Measurements from ENCODE around the gene PJVK.
A peak's percentile ranks its signal among the peaks of the same experiment; 100 is the strongest.
"Not testable (repeated sequence)": the region's sequence is repeated elsewhere in the genome, so short reads cannot be mapped to it uniquely, and the experiment has no call there.

Gene PJVK

GRCh38 chr2:178420463-178420999 lies 30.6 kb upstream of the PJVK start:
- TF ChIP-seq ZNF274 (IDR thresholded peaks at IDR 0.05; ENCODE audit: low read depth, low read length) = no peak
- no peak overlapping the region for H3K4me3 ChIP-seq (ENCODE audit: low read length)

- H3K4me3 ChIP-seq (ENCODE audit: low read length) = no peak overlapping the region
- TF ChIP-seq ZNF274 (IDR thresholded peaks at IDR 0.05; ENCODE audit: low read depth, low read length) = no peak
Observed at GRCh38 chr2:178422097-178422496, 29.1 kb upstream of the PJVK start.

DNA sequence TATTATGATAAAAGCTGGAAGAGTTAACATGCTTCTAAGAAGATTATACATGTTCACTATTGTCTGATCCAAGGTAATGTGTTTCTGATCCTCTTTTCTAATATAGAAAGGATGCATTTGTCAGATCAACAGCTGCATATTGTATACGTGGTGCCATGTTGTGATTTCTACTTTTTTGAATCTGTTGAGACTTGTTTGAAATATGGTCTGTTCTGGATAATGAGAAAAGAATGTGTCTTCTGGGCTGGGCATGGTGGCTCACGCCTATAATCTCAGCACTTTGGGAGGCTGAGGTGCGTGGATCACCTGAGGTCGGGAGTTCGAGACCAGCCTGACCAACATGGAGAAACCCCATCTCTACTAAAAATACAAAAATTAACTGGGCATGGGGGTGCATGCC lies 27.4 kb upstream of the PJVK start:
- not testable (repeated sequence) for H3K4me3 ChIP-seq (ENCODE audit: low read length)

- TF ChIP-seq ZNF274 (IDR thresholded peaks at IDR 0.05; ENCODE audit: low read depth, low read length) = no peak
- no peak overlapping the region for H3K4me3 ChIP-seq (ENCODE audit: low read length)
Observed at GRCh38 chr2:178425255-178425827, 25.8 kb upstream of the PJVK start.

DNA sequence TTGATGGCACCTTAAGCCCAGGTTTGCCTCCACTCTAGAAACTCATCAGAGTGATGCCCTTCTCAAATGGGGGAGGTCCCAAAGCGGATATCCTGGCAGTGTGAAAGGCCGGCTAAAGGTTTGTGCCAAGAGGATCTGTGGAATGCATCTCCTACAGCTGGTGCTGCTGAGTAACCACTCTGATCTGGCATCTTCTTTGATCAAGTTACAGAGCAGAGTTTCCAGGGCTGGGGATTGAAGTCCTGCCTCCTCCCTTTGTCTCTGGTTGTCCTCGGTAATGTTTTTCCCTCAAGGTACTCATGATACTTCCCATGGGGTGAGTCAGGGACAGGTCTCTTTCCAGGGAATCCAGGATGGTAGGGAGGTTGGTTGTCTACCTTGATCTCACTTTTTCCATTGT lies 24.8 kb upstream of the PJVK start:
- TF ChIP-seq ZNF274 (IDR thresholded peaks at IDR 0.05; ENCODE audit: low read depth, low read length) = no peak
- no peak overlapping the region for H3K4me3 ChIP-seq (ENCODE audit: low read length)

GRCh38 chr2:178427458-178427857 lies 23.7 kb upstream of the PJVK start:
- H3K4me3 ChIP-seq (ENCODE audit: low read length) = no peak overlapping the region
- no peak for TF ChIP-seq ZNF274 (IDR thresholded peaks at IDR 0.05; ENCODE audit: low read depth, low read length)

DNA sequence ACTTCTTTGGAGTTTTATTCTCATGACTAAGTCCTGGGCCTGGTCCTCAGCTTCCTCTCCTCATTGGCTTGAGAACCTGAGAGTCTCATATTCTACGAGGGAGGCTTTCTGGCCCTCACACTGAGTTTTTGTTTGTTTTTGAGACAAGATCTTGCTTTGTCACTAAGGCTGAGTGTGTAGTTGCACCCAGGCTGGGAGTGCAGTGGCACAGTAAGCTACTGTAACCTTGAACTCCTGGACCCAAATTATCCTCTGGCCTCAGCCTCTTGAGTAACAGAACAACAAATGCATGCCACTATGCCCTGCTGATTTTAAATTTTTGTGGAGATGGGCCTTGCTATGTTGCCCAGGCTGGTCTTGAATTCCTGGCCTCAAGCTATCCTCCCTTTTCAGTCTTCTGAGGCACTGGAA lies 22.8 kb upstream of the PJVK start:
- no peak for TF ChIP-seq ZNF274 (IDR thresholded peaks at IDR 0.05; ENCODE audit: low read depth, low read length)
- H3K4me3 ChIP-seq (ENCODE audit: low read length) = no peak overlapping the region

DNA sequence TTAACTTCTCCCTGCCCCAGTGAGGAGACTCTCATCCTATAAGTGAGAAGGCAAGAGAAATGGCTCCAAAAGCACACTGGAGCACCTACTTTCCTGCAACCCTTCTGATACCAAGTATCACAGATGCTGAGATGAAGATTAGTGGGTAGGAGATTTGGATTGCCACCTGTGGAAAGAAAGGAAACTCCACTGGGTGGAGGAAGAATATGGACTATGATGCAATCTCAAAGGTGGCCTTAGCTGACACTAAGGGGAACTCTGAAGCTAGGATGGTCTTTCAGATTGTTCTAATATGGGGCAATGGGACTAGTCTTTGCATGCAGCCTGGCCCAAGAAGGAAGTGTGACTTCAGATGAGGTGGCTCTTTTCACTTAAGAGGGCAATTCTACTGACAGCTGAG lies 21.8 kb upstream of the PJVK start:
- no peak for TF ChIP-seq ZNF274 (IDR thresholded peaks at IDR 0.05; ENCODE audit: low read depth, low read length)
- H3K4me3 ChIP-seq (ENCODE audit: low read length) = no peak overlapping the region

GRCh38 chr2:178436662-178437061 lies 14.5 kb upstream of the PJVK start:
- no peak overlapping the region for H3K4me3 ChIP-seq (ENCODE audit: low read length)
- TF ChIP-seq ZNF274 (IDR thresholded peaks at IDR 0.05; ENCODE audit: low read depth, low read length) = no peak

DNA sequence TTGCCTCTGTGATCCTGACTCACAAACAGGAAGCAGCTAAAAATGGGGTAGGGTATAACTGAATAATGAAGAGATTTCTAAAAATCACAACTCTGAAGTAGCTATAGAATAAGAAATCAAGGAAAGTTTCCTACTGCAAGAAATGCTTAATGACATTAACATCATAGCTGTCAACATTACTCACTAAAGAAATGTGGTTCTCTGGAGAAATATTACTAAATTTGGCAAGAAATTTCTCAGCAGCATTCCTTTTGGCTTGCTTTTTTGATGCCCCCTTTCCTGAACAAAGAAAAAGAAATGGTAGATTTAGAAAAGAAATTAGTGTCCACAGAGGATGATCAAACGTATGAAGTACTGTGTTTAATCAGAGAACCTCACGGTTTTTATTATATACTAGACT lies 9.8 kb upstream of the PJVK start:
- no peak for TF ChIP-seq ZNF274 (IDR thresholded peaks at IDR 0.05; ENCODE audit: low read depth, low read length)
- H3K4me3 ChIP-seq (ENCODE audit: low read length) = no peak overlapping the region

DNA sequence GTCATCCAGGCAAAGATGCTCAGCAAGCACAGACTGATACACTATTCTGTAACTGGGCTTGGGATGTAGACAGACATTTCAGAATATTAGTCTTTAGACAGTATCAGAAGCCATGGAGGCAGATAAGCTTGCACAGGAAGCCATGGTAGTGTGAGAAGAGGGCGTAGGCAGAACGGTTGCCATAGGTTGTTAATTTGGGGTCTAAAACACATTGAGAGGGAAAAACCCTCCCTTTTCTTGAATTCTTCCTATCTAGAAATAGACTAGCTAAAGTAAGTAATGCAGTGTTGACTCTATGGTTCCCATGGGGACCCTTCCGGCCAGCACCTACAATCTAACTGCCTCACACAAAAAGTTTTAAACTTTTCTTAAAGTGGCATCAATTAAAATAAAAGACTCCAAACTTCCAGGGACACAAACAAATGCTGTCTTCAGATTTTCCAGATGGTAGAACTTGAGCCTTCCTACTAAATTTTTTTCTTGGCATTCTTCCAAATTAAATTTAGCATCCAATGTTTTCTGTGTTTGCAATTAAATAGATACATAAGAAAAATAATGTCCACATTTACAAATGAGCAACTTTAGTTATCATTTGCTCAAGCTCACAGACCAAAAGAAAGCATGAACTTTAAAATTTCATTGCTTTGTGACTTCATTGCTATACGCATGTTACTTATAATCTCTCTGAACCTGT lies 2.1 kb upstream of the PJVK start:
- H3K4me3 ChIP-seq (ENCODE audit: low read length) = peak overlapping the region; percentile 90
- no peak for TF ChIP-seq ZNF274 (IDR thresholded peaks at IDR 0.05; ENCODE audit: low read depth, low read length)

DNA sequence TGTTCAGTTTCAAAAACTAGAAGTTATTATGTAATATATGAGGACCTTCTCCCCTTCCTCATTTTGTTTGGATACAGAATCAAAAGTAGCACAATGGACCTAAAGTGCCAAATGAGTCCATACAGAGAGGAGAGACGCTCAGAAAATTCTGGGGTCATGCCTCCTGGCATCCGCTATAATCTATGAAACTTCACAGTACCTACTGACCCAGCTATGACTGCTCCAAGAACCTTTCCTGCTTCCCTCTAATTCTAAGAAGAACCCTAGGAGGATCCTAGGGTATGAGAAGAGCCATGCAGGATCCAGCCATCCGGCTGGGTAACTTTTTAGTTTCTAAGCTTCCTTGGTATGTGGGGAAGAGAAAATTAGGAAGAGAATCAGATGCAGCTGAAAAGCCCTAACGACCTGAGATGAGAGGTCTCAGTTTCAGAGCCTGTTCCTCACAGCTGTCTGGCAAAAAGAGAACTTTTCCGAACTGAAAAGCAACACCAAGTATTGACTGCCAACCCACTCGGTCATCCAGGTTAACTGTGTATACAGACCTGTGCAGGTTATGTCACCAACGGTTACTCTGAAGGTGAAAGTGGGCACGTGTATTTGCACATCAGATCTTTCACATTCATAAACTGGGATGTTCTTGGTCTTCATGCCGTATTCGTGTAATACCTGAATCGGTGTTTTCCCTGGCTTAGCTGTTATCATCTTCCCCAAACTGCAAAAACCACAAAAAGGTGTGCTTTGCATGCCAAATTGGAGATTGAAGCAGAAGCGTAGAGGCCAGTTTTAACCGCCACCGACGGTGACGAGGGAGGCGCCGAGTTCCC lies 1.3 kb upstream of the PJVK start:
- no peak for TF ChIP-seq ZNF274 (IDR thresholded peaks at IDR 0.05; ENCODE audit: low read depth, low read length)
- peak overlapping the region; percentile 90 for H3K4me3 ChIP-seq (ENCODE audit: low read length)

GRCh38 chr2:178450524-178450773 lies 729 bp upstream of the PJVK start:
- H3K4me3 ChIP-seq (ENCODE audit: low read length) = peak overlapping the region; percentile 90
- TF ChIP-seq ZNF274 (IDR thresholded peaks at IDR 0.05; ENCODE audit: low read depth, low read length) = no peak

DNA sequence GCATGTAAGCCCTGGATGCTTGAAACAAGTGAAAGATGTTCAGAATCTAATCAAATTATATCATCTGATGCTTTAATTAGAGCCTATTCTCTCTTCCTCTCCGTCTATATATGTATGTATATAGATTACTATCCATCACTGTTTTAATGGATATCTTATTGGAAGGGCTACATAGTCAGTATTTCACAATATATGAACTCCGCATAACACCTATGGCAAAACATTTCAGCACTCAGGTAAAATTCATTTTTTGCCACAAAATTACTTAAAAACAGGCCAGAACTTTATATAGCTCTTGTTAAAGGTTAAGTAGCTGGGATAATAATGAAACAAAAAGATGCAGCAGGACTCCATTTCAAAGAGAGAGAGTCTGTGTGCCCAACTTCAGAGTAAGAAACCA lies 1.2 kb downstream of the PJVK start:
- no peak for TF ChIP-seq ZNF274 (IDR thresholded peaks at IDR 0.05; ENCODE audit: low read depth, low read length)
- no peak overlapping the region; the same call in 1 of the 2 replicates for H3K4me3 ChIP-seq (ENCODE audit: low read length)

- no peak overlapping the region for H3K4me3 ChIP-seq (ENCODE audit: low read length)
- TF ChIP-seq ZNF274 (IDR thresholded peaks at IDR 0.05; ENCODE audit: low read depth, low read length) = no peak
Observed at GRCh38 chr2:178452870-178453269, 1.7 kb downstream of the PJVK start.

Measured in GM08714 (cell line).